ENCODE results near the gene RPIA.

GRCh38 chr2:88713408-88713807, 21.9 kb downstream of the RPIA start:
- TF ChIP-seq CTCF (conservative IDR thresholded peaks at IDR 0.05) (no peak), EZH2 (IDR thresholded peaks at IDR 0.05; ENCODE audit: low read depth) (no peak)
